Calu3 (cell line): ENCODE data around the gene TGFB3. TPM values are rescaled to one million over a fixed set of nuclear protein-coding genes. Genes with fewer than 3 reads are reported as not detected.
"Not testable (repeated sequence)": the region's sequence is repeated elsewhere in the genome, so short reads cannot be mapped to it uniquely, and the experiment has no call there.

ENCODE experiments used
- BruUV-seq: library from RNA; stranded (reverse); fragments of 400-500 nt; replicated peaks from 2 replicates; lab custom pipeline; 2021; lab: Mats Ljungman, UMichigan
- CTCF ChIA-PET: fragments of 300-600 bp; sonication (Branson Sonifier 250); formaldehyde crosslinking; loops from one replicate; lab custom pipeline; 2022; ENCODE audit warnings: antibody characterized with exemption; lab: Charles Lee
- DNase-seq: peaks from one replicate; pipeline ENCODE4 v3.0.0; 2022
- H3K27ac Mint-ChIP-seq: one replicate; pipeline ENCODE4 v1.8.0; 2022; ENCODE audit warnings: mixed read lengths; ENCODE audit not compliant: unreplicated experiment
- H3K27me3 Mint-ChIP-seq: one replicate; pipeline ENCODE4 v1.8.0; 2022; ENCODE audit warnings: mixed read lengths; ENCODE audit not compliant: unreplicated experiment
- H3K36me3 Mint-ChIP-seq: one replicate; pipeline ENCODE4 v1.8.0; 2022; ENCODE audit warnings: mild to moderate bottlenecking, moderate library complexity, mixed read lengths; ENCODE audit not compliant: insufficient read depth, unreplicated experiment
- H3K4me1 Mint-ChIP-seq: one replicate; pipeline ENCODE4 v1.8.0; 2022; ENCODE audit warnings: mild to moderate bottlenecking, low read depth, mixed read lengths; ENCODE audit not compliant: unreplicated experiment
- H3K4me3 Mint-ChIP-seq: one replicate; pipeline ENCODE4 v1.8.0; 2022; ENCODE audit warnings: mild to moderate bottlenecking, low read depth, moderate library complexity, mixed read lengths; ENCODE audit not compliant: unreplicated experiment
- H3K9me3 Mint-ChIP-seq: one replicate; pipeline ENCODE4 v1.8.0; 2022; ENCODE audit warnings: low read depth, mixed read lengths; ENCODE audit not compliant: unreplicated experiment
- CTCF ChIP-seq: fragments of 200-600 bp; IDR thresholded peaks from one replicate; pipeline ENCODE4 v1.8.0; 2022; ENCODE audit warnings: antibody characterized with exemption; ENCODE audit not compliant: unreplicated experiment
- intact Hi-C: fragments of 100-400 bp; cut with micrococcal nuclease; formaldehyde crosslinking; loops from one replicate; pipeline ENCODE4 v1.10.0; 2022; ENCODE audit not compliant: unreplicated experiment
- total RNA-seq: library from RNA; stranded (reverse); gene quantifications from 2 replicates; pipeline ENCODE4 v1.2.3, GENCODE V29; 2022

Gene TGFB3
- total RNA-seq, 1 experiment from 2014 or later = 2.2 TPM

GRCh38 chr14:76012354-76012753 lies 30.6 kb upstream of the TGFB3 start:
- no peak for DNase-seq
- no peaks in the 10 kb centered on the region for H3K4me1 Mint-ChIP-seq
- intact Hi-C loops = no loop called here
- no peak overlapping the region for H3K4me3 Mint-ChIP-seq
- H3K27ac Mint-ChIP-seq = no peak overlapping the region
- no TSS peak for BruUV-seq
- H3K27me3 Mint-ChIP-seq = no peaks in the 10 kb centered on the region
- no peak for TF ChIP-seq CTCF
- CTCF ChIA-PET = no interaction called here
- no peaks in the 10 kb centered on the region for H3K9me3 Mint-ChIP-seq
- H3K36me3 Mint-ChIP-seq = peaks cover 7% of the 10 kb centered on the region

GRCh38 chr14:76011930-76012329 lies 30.1 kb upstream of the TGFB3 start:
- DNase-seq = no peak
- no peaks in the 10 kb centered on the region for H3K27me3 Mint-ChIP-seq
- no TSS peak for BruUV-seq
- CTCF ChIA-PET = no interaction called here
- H3K9me3 Mint-ChIP-seq = no peaks in the 10 kb centered on the region
- intact Hi-C loops = no loop called here
- peaks cover 7% of the 10 kb centered on the region for H3K36me3 Mint-ChIP-seq
- no peak overlapping the region for H3K4me3 Mint-ChIP-seq
- no peak for TF ChIP-seq CTCF
- no peak overlapping the region for H3K27ac Mint-ChIP-seq
- no peaks in the 10 kb centered on the region for H3K4me1 Mint-ChIP-seq

- H3K27me3 Mint-ChIP-seq, H3K27ac Mint-ChIP-seq, H3K4me1 Mint-ChIP-seq, H3K36me3 Mint-ChIP-seq, DNase-seq, intact Hi-C loops, H3K4me3 Mint-ChIP-seq, H3K9me3 Mint-ChIP-seq, BruUV-seq, CTCF ChIA-PET: not testable (repeated sequence)
Measured at GRCh38 chr14:76009627-76010026, 27.8 kb upstream of the TGFB3 start.

- no peak for TF ChIP-seq CTCF
- no peaks in the 10 kb centered on the region for H3K27me3 Mint-ChIP-seq
- CTCF ChIA-PET = no interaction called here
Measured at GRCh38 chr14:76007852-76008251, 26.1 kb upstream of the TGFB3 start.

GRCh38 chr14:76007379-76007778 lies 25.6 kb upstream of the TGFB3 start:
- no peaks in the 10 kb centered on the region for H3K27me3 Mint-ChIP-seq
- no TSS peak for BruUV-seq
- no peaks in the 10 kb centered on the region for H3K4me1 Mint-ChIP-seq
- no peak for TF ChIP-seq CTCF
- DNase-seq = no peak
- H3K27ac Mint-ChIP-seq = no peak overlapping the region
- CTCF ChIA-PET = no interaction called here
- intact Hi-C loops = no loop called here
- H3K4me3 Mint-ChIP-seq = no peak overlapping the region
- H3K36me3 Mint-ChIP-seq = peaks cover 5% of the 10 kb centered on the region
- peaks cover 7% of the 10 kb centered on the region for H3K9me3 Mint-ChIP-seq

More at GRCh38 chr14:76007852-76008251, 26.1 kb upstream of the TGFB3 start:
- peaks cover 3% of the 10 kb centered on the region for H3K9me3 Mint-ChIP-seq
- intact Hi-C loops = no loop called here
- H3K36me3 Mint-ChIP-seq = peaks cover 5% of the 10 kb centered on the region
- no TSS peak for BruUV-seq
- H3K4me3 Mint-ChIP-seq = no peak overlapping the region
- H3K4me1 Mint-ChIP-seq = no peaks in the 10 kb centered on the region
- no peak for DNase-seq
- H3K27ac Mint-ChIP-seq = no peak overlapping the region
